GDM1 (cell line): ENCODE measurements around the gene P3H1.
"Not testable (repeated sequence)": the region's sequence is repeated elsewhere in the genome, so short reads cannot be mapped to it uniquely, and the experiment has no call there.

ENCODE experiments used
- DNase-seq: peaks from one replicate; lab custom pipeline; 2025; lab: John Stamatoyannopoulos, UW

P3H1 gene

GRCh38 chr1:42766741-42767509, at the start of gene P3H1, which contains the start of gene C1orf50:
Gene P3H1, minus strand, starts transcription at chr1:42767028. Its CDS starts 57 bp downstream, at chr1:42766971.
Gene C1orf50, plus strand, starts transcription at chr1:42767249. Its CDS starts 63 bp downstream, at chr1:42767312.
- peak; percentile 99 for DNase-seq

- no peak for DNase-seq
Measured at GRCh38 chr1:42815941-42816584, 49.2 kb upstream of the P3H1 start.

- DNase-seq = not testable (repeated sequence)
Measured at GRCh38 chr1:42814815-42815214, 48.0 kb upstream of the P3H1 start.

- DNase-seq = no peak
Measured at GRCh38 chr1:42807056-42807668, 40.3 kb upstream of the P3H1 start.

- no peak for DNase-seq
Measured at GRCh38 chr1:42806593-42806992, 39.8 kb upstream of the P3H1 start.

- DNase-seq = no peak
Measured at GRCh38 chr1:42806171-42806570, 39.3 kb upstream of the P3H1 start.

GRCh38 chr1:42801832-42802473, 35.1 kb upstream of the P3H1 start:
- no peak for DNase-seq

- no peak for DNase-seq
Measured at GRCh38 chr1:42797979-42798378, 31.2 kb upstream of the P3H1 start.

GRCh38 chr1:42797414-42797813, 30.6 kb upstream of the P3H1 start:
- no peak for DNase-seq

GRCh38 chr1:42793824-42794223, 27.0 kb upstream of the P3H1 start:
- no peak for DNase-seq

- DNase-seq = no peak
Measured at GRCh38 chr1:42788021-42788420, 21.2 kb upstream of the P3H1 start.

GRCh38 chr1:42786097-42786496, 19.3 kb upstream of the P3H1 start:
- DNase-seq = no peak

GRCh38 chr1:42784946-42785693, 18.3 kb upstream of the P3H1 start, which contains the start of gene TMEM269:
Gene TMEM269, plus strand, starts transcription at chr1:42784991. Its CDS starts 4,903 bp downstream, at chr1:42789894.
- DNase-seq = no peak

- DNase-seq = no peak
Measured at GRCh38 chr1:42784547-42784945, 17.7 kb upstream of the P3H1 start.

- no peak for DNase-seq
Measured at GRCh38 chr1:42783092-42783491, 16.3 kb upstream of the P3H1 start.

GRCh38 chr1:42780176-42780575, 13.3 kb upstream of the P3H1 start:
- no peak for DNase-seq

- DNase-seq = no peak
Measured at GRCh38 chr1:42779725-42780124, 12.9 kb upstream of the P3H1 start.

- DNase-seq = no peak
Measured at GRCh38 chr1:42777852-42778251, 11.0 kb upstream of the P3H1 start.

GRCh38 chr1:42776502-42776901, 9.7 kb upstream of the P3H1 start:
- no peak for DNase-seq

- no peak for DNase-seq
Measured at GRCh38 chr1:42774928-42775526, 8.2 kb upstream of the P3H1 start.

GRCh38 chr1:42773420-42773819, 6.6 kb upstream of the P3H1 start:
- no peak for DNase-seq
